Endometrium (tissue), 2 donors: Measurements from ENCODE around the gene OTOS.

ENCODE experiments used
- FAIRE-seq: peaks from 2 replicates; lab custom pipeline; 2012; peaks lifted over from hg19 to GRCh38; lab: Jason Lieb, UNC
- donor health status: control.
- donor health status: control.

Gene OTOS

DNA sequence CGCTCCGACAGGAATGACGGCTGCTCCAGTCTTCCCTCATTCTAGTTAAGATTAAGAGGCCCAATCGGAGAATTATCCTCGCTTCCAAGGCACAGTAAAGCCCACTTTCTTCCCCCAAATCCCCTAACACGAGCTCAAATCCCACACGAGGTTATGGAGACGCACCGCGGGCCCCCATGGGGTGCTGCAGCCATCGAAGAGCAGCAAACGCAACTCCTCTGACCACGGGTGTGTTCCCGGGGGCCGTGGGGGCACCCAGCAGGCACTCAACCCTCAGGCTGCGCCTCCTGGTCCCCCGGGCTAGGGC lies 4.8 kb downstream of the OTOS start:
- FAIRE-seq = no peak

DNA sequence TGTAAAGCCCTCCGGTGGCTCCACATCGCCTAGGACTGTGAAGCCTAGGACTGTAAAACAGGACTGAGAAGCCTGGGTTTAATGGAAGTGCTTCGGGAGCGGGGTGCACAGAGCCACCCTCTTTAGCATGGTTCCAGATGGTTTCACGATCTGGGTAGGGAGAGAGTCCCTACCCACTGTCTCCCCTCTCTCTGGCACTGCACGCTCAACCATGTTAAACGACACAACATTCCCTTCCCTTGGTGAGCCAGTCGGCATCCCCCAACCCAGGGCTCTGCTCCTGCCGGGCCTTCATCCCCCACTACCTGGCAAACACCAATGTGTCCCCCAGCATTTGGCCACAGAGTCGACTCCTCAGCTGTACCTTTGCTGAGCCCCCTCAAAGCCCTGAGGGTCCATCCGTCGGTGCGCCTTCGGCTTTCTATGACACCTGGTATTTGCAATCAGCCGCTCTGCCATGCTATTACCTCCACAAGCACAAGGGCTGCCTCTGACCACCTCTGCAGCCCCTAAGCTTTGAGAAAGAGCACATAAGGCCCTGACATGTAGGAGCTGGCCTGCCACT lies 5.4 kb downstream of the OTOS start:
- no peak for FAIRE-seq

DNA sequence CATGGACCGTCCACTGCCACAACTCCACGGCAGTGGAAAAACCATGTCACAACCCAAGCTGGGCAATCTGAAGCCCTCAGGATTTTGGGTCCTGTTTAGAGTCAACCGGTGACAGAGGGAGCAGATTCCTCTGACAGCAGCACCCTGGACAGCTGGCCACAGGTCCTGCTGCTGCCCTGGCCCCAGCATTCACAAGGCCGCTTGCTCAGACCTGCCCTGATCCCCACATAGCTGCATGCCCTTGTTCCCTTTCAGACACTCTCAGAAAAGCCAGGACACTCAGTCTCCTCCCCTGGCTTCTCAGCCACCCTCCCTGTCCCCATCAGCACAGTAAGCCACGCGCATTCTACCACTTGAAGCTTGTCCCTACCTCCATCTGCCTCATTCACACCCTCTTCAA lies 6.0 kb downstream of the OTOS start:
- no peak for FAIRE-seq

DNA sequence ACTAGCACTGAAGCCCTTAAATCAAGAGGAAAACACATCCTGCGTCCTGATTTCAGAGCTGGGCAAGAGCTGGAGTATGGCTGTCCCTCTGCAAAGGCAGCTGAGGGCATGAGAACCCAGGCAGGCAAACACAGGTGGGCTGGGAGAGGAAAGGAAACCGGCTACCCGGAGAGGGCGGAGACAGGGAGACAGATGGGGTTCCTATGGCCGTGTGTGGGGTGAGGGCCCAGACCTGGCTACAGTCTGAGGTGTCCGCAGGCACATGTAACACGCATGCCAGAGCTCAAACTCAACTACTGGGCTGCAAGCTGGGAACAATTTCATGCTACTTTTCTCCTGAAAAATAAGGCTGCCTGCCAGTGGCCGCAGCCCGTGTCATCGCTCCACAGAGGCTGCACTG lies 7.1 kb downstream of the OTOS start:
- no peak for FAIRE-seq

DNA sequence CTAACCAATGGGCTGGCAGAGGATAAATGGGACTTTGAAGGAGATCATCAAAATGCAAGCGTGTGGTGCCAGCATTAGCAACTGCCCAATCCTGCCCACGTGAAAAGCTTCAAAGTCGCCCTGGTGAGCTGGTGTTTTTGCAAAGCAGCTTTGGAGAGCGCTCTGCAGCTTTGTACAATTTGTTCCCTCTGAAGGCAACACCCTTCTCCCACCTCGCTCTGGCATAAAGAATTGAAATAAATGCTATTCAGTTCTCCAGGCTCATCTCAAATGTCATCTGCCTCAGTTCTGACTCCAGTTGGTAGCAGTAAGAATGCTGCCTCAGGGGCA lies 7.8 kb downstream of the OTOS start:
- no peak for FAIRE-seq

DNA sequence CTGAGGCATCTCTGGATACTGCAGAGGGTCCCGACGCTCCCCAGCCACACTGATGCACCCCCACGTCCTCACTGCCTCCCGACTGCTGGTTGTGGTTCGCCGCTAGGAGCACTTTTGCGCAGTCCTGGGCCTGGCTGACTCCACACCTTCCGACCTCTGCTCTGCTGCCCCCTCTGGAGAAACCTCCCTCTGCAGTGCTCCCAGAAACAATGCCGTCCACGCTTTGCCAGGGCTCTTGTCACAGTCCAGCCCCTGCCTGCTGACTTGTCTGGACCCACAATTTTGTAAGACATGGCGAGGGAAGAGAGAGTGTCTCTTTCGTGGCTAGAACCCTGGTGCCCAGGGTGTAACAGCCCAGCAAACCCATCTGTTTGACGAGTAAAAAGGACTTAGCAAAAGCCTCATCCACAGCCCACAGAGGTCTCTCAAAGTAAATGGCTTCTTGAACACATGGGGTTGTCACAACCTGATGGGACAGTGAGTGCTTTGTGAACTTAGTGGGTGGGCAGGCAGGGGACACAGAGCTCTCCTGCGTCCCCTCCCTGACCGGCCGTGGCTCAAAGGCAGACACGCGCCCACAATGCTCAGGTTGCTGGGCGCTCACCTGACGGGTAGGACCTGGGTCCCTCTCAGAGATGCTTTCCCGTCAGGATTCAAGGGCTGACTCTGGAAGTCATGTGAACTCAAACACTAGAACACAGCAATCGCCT lies 8.4 kb downstream of the OTOS start:
- no peak for FAIRE-seq

DNA sequence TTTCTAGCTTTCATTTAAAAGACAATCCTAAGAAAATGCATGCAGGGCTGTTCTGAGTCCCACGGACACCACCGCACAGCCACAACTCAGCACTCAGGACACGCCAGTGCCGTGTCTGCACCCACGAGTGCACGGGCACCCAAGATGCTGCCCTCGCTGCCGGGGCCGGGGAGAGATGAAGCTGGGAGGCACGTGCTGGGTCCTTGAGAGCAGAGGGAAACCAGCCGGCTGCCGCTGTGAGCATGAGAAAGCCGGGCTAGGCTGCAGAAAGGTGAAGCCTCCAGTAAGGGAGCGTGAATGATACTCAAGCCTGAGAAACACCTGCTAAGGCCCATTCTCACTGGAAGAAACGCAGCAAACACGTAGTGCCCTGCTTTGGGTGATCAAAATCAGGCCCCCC lies 9.2 kb downstream of the OTOS start:
- no peak for FAIRE-seq

DNA sequence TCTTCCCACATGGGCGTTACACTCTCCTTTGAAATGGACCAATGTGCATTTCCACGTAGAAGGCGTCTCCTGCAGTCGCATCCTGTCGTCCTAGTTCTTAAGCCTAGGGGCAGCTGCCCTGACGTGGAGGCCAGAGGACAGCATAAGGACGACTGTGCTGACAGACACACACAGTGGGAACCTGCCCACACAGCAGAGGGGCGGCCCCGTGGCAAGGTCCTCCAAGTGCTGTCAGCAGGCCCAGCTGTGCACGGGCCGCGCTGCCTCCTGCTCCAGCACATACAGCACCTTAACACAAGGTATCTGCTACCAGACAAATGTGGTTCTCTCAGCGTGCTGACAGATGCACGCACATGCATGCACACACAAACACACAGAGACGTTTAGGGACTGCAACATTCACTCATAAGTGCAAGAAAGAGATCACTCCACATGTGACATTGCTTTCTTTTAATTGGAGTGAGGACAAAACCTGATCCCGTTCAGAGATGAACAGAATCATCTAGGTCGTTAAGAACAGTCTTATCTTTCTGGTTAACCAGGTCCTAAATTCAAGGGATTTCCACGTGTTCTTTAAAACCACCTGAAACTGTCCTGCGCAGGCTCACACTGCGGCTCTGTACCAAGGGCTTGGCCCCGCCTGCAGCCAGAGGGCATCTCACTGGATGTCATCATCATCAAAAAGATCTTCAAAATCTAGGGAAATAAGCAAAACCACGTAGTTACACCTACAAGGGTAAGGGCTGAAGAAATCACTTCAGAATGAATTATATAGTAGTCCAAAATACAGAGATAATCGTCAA lies 9.9 kb downstream of the OTOS start:
- no peak for FAIRE-seq

DNA sequence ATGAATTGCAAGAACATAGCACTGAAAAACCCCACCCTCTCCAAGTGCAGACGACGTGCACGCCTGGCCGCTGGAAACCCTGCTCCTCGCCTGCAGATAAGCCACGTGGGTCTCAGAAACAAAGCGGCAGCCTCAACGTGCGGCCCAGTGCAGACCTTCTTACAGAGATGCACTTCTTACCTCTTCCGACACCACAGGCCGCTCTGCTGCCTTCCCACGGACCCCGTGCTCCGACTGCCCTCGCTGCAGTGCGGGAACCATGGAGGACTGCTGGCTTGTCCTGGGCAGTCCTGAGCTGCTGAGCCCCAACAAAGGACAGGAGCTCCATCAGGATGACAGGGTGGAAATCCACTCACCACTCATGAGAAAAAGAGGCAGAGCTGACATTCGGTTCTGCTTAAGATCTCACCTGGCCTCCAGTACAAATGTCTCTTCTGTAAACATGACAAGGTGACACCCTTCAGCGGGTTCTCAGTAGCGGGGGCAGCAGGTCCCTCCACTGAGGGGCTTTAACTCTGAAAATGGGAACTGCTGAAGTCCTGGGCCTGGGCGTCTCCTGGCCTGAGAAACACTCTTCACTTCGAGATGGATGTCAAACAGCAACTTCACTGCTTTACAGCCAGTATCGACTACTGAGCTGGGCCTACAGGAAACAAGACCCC lies 10.6 kb downstream of the OTOS start:
- FAIRE-seq = no peak

DNA sequence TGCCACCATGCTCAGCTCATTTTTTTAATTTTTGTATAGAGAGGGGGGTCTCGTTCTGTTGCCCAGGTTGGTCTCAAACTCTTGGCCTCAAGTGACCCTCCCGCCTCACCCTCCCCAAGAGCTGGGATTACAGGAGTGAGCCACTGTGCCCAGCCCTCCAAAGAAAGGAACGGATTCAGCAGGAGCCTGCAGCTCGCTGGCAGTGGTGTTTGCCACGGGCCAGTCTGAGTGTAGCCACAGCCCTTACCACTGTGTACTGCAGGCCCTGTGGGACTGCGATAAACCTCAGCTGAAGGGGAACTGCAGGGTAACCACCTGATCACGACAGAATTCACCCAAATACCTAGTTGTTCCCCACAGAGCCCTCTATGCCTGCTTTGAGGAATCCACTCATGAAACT lies 11.1 kb downstream of the OTOS start:
- no peak for FAIRE-seq

DNA sequence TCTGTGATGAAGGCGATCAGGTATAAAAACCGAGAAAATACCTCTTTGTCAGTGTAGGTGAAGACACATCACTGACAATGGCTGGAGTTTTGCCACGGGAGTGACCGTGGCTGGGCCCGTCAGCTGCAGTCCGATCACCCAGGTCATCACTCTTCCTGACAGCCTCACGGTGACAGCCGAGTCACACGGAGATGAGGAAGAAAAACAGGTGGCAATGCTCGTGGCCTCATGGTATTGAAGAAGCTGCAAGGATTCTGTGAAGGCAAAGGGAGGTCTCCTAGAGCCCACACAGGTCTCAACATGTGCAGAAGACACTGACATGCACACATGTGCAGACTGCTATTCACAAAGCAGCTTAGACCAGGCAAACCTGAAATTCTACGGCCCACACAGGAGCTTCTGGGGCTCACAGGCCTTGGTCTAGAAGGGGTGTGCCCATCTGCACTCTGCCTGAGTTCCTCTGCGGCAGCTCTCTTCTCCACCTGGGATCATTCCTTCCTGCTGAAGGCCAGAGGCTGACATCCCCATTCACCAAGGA lies 11.8 kb downstream of the OTOS start:
- no peak for FAIRE-seq

DNA sequence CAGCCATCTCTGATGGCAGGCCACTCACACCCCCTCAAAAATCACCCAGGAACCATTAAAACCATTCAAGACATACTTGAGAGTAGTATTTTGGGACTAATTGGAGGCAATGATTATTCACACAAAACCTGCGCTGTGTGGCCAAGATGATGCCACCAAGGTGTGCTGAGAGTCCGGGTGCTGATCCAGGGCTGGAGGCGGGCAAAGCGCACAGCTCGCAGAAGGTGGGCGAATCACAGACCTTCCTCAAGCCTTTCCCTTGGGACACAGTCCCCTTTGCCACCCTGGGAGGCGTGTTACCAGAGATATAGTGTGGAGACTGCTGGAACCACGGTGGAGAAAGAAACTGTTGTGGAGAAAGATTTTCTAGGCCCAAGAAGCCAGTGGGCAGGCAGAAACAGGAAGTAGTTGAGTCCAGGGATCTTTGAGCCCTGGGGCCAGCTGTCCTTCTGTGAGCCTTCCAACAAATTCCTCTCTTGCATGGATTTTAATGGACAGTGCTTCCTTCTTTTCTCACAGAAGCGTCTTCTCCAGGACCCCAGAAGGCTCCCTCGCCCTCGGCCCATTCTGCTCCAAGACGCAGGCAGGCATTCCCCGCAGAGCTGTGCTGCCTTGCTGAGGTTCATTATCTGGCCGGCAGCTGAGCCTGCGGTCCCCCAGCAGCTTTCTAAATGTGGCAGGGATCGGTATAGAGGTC lies 12.4 kb downstream of the OTOS start:
- FAIRE-seq = no peak

DNA sequence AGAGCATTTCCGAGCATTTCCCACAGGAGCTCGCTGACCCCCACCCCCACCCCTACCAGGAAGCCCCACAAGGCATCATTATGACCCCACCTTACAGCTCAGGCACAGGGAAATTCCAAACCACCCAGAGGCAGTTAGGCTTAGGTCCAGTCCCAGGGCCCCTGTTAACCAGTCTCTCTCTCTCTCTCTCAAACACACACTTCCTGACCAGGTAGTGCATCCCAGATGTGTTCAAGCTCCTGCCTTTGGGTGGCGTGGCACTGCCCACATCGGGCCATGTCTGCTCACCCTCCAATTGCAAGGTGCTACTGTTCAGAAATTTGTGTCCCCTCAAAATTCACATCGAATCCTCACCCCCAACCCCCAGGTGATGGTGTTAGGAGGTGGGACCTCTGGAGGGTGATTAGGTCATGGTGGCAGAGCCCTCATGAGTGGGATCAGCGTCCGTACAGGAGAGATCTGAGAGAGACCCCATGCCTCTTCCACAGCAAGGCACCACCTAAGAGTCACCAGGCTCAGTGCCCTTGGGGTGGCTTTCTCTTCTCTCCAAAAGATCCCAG lies 13.2 kb downstream of the OTOS start:
- FAIRE-seq = no peak

DNA sequence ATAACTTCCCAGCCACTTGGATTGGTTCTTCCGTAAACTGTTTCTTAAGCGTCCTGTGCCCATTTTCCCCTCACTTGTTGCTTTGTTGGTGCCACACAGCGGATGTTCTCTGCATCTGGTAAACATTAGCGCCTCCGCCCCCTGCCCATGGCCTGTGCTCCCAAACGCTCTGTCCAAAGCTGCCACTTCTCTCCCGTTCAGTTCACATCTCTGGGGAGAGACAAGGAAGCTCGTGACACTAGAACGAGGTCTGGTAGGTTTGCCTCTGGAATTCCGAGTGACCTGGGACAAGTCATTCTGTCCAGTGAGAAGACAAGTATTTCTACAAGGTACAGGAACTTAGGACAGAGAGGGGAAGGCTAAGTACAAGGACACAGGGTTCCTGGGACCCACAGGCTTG lies 13.7 kb downstream of the OTOS start:
- no peak for FAIRE-seq

DNA sequence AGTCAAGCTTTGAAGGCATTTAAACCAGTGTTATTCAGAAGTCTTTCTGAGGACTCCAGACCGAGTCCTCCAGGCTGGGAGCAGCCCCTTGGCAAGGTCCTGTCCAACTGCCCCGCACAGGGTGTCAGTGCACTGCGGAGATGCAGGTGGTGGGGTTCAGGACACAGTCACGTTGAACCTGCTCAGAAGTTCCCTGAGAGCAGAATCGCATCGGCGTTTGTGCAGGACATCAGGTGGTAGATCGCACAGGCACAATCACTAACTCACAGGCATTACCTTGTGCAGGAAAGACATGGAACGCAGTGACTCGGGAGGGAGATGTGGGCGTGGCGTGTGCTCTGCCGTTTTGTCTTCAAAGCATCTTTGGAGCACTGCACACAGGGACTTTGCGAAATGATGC lies 14.7 kb downstream of the OTOS start:
- no peak for FAIRE-seq

DNA sequence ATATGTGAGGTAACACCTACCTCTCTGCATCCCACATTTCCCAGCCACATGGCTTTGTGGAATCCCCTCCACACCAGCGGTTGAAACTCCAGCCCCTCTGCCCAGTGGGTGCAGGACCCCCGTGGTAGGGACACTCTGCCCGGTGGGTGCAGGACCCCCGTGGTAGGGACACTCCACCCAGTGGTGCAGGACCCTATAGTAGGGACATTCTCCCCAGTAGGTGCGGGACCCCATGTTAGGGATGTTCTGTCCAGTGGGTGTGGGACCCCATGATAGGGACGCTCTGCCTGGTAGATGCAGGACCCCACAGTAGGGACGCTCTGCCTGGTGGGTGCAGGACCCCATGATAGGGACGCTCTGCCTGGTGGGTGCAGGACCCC lies 15.8 kb downstream of the OTOS start:
- no peak for FAIRE-seq

DNA sequence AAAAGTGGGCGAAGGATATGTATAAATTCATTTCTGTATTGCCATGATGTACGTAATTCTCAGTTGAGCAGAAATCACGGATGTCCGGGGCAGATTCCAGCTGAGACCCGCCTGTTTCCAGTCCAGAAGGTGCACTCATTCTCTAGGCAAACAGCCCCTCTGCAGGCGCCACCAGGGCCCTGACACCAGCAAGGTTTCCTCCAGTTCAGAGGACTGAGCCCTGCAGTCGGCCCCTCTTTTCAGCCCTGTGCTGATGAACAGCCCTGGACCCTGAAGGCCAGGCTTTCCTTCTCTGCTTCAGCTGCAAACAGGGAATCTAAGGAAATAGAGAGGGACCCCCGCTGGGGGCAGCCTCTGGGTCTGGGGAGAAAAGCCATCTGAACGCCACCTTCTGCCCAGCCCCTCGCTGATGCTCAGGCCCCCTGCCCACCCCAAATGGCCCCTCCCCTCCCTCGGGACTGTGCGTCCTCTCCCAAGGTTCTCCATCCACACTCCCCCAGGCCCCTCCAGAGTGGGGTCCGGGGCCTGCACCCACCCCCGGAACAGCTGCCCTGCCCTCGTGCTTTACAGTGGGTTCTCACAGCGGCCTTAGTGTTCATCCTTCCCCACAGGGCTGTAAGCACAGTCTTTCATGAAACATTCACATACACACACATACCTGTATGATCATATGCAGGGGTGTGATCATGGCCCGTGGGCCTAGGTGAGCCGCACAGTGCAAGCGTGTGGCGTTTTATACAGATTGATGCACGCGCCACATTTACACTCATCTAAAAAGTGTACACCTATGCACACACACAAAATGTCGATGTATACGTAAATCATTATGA lies 16.4 kb downstream of the OTOS start:
- no peak for FAIRE-seq

DNA sequence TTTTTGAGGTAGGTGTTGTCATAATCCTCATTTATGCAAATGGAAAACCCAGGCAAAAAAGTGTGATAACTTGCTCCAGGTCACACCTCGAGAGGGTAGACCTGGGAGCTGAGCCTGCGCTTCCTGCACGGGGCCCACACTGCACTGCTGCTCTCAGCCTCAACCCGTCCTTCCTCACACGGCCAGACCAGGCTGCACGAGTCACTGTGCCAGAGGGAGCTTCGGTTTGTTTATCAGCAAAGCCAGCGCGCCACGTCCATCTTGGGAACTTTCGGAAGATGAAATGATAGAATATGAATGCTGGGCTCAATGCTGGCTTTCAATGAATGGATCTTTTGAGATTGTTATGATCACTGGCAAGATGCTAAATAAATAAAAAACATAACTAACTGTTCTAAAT lies 18.8 kb downstream of the OTOS start:
- no peak for FAIRE-seq

DNA sequence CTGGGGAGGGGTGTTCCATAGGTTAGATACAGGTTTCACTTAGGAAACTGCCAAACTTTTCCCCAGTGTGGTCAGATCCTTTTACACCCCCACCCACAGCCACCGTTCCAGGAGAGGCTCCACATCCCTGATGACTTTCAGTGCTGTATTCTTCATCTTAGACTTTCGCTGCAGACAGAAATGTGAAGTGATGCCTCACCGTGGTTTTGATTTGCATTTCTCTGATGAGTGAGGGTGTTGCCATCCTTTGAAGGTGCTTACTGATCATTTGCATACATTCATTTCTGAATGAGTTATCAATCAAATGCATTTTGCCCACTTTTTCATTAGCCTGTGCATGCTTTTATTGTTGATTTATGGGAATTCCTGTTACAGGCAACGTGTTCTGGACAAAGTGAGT lies 19.3 kb downstream of the OTOS start:
- FAIRE-seq = no peak

DNA sequence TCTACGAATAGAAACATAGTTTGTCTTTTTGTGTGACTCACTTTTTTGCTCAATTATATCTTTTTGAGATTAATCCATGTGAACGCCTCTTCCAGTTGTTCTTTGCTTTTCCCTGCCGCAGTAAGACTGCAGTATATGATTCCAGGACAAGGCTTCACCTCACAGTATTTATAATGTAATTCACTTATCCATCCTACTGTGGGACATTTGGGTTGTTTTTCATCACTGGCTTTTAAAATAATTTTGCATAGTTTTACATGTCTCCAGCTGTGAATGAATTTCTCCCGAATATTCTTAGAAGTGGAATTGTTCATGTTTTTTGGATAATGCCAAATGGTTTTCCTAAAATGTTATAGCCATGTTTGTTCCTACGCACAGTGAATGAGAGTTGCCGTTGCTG lies 26.2 kb downstream of the OTOS start:
- FAIRE-seq = no peak
